Muscle layer of duodenum (tissue), 2 donors: ENCODE data around the gene TRAFD1.

Source experiments
- H3K27ac ChIP-seq: one replicate; pipeline ENCODE4 v1.7.0; 2013; ENCODE audit warnings: mild to moderate bottlenecking, low read length
- H3K27me3 ChIP-seq: one replicate; pipeline ENCODE4 v1.7.0; 2013; ENCODE audit warnings: low read depth, mild to moderate bottlenecking, control low read depth, low read length
- H3K36me3 ChIP-seq, 2 donors: one replicate each; pipeline ENCODE4 v1.7.0; 2013; ENCODE audit warnings: low read length in 2 of 2, control low read depth in 1 of 2, mild to moderate bottlenecking in 1 of 2; ENCODE audit not compliant: insufficient read depth in 2 of 2, control insufficient read depth in 1 of 2
- H3K4me1 ChIP-seq, 2 donors: one replicate each; pipeline ENCODE4 v1.7.0; 2013; ENCODE audit warnings: low read length in 2 of 2, mild to moderate bottlenecking in 2 of 2, control low read depth in 1 of 2, moderate library complexity in 1 of 2; ENCODE audit not compliant: insufficient read depth in 2 of 2, control insufficient read depth in 1 of 2
- H3K4me3 ChIP-seq, 2 donors: one replicate each; pipeline ENCODE4 v1.7.0; 2013; ENCODE audit warnings: low read length in 2 of 2, low read depth in 1 of 2, mild to moderate bottlenecking in 1 of 2
- H3K9me3 ChIP-seq, 2 donors: one replicate each; pipeline ENCODE4 v1.7.0; 2013; ENCODE audit warnings: low read length in 2 of 2, control low read depth in 1 of 2, mild to moderate bottlenecking in 1 of 2; ENCODE audit not compliant: control insufficient read depth in 1 of 2
- donor health status: healthy.

Gene TRAFD1

DNA sequence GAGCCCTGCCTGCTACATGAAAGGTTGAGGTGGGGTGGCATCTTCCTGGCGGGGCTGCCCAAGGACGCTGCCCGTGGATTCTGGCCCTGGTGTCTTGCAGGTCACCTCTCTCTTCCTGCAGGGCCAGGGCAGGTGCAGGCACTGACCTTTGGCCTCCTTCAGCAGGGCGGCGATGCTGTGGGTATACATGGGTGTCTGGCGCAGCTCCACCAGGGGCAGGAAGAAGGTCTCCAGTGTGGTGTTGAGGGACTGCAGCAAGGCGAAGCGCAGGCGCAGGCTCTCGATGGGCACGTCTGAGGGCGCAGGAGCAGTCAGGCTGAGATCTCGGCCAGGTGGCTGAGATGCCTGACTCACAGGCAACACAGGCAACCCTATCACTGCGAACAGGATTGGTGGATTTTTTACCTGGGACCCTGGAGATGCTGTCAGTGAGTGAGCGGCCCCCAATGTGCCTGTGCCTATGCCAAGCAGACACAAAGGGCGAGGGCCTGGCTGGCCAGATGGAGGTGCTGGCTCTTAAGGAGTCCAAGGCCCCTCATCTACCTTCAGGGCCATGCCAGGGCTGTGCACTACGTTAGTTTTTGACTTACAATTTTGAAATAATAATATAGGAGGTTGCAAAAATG, 45.7 kb downstream of the TRAFD1 start:
- Histone ChIP-seq H3K27ac (no peak overlapping the region), H3K4me3 (no peak overlapping the region), H3K27me3 (no peaks in the 10 kb centered on the region), H3K4me1 (no peaks in the 10 kb centered on the region), H3K36me3 (peaks cover 21 to 67% of the 10 kb centered on the region in 2 donors), H3K9me3 (no peaks in the 10 kb centered on the region)

DNA sequence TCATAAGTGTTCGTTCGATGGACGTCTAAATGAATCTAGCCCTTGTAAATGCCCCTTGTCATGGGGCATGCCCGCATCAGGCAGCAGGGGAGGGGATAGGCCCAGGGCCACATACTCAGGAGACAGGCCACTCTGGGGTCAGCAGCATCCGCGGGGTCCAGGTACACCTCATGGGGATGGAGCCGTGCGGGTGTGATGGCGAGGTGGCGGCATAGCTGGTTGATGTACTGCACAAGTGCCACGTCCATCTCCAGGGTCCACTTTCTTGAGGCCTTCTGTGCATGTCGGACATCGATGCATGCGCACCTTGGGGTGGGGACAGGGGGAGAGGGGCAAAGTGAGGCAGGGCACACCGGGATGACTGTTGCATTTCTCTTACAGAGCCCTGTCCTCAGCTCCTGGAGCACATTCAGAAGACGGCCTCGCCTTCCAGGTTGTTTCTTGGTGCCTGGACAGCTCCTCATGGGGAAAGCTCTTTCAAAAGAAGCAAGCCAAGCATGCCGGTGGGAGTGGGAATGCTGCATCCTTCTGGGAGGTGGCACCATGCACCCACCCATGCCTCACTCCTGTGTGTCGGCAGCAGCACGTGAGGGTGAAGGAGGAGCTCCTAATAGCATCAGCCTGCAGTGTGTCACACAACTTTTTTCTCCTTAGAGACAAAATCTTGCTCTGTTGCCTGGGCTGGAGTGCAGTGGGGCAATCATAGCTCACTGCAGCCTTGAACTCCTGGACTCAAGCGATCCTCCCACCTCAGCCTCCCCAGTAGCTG, 47.4 kb downstream of the TRAFD1 start:
- Histone ChIP-seq H3K27me3 (no peaks in the 10 kb centered on the region), H3K27ac (no peak overlapping the region), H3K4me3 (no peak overlapping the region), H3K9me3 (no peaks in the 10 kb centered on the region), H3K4me1 (no peaks in the 10 kb centered on the region), H3K36me3 (peaks cover 28 to 73% of the 10 kb centered on the region in 2 donors)

DNA sequence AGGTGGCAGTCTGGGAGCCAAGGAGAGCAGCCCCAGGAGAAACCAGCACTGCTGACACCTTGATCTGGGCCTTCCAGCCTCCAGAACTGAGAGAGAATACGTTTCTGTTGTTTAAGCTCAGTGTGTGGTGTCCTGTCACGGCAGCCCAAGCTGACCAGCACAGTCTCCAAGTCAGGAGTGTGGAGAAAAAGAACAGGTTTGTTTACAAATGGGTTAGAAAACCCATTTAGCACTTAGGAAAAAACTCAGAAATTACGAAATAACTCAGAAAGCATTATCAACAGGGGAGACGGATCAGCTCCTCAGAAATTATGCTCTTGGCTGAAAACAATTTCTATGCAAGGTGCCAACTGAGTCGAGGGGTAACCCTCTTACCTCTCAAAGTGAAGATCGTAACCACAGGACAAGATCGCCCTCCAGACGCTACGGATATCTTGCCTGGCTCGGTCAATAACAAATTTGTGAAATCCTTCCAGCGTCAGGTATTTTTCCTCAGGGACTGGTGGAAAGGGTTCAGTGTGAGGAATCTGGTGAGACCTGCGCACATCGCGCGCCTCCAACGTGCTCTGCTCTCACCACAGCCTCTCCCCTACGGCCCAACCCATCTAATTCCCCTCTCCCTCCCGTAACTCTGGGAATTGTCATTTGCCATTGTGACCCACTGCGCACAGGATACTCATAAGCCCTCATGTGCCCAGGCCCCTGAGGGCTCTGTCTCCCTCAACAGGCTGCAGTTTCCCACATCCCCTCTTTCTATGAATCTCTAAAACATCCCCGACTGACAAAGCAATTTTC, 50.2 kb downstream of the TRAFD1 start:
- H3K9me3 ChIP-seq = no peaks in the 10 kb centered on the region
- no peaks in the 10 kb centered on the region for H3K27me3 ChIP-seq
- no peaks in the 10 kb centered on the region for H3K4me1 ChIP-seq
- no peak overlapping the region for H3K27ac ChIP-seq
- no peak overlapping the region for H3K4me3 ChIP-seq
- peaks cover 32 to 61% of the 10 kb centered on the region in 2 donors for H3K36me3 ChIP-seq

DNA sequence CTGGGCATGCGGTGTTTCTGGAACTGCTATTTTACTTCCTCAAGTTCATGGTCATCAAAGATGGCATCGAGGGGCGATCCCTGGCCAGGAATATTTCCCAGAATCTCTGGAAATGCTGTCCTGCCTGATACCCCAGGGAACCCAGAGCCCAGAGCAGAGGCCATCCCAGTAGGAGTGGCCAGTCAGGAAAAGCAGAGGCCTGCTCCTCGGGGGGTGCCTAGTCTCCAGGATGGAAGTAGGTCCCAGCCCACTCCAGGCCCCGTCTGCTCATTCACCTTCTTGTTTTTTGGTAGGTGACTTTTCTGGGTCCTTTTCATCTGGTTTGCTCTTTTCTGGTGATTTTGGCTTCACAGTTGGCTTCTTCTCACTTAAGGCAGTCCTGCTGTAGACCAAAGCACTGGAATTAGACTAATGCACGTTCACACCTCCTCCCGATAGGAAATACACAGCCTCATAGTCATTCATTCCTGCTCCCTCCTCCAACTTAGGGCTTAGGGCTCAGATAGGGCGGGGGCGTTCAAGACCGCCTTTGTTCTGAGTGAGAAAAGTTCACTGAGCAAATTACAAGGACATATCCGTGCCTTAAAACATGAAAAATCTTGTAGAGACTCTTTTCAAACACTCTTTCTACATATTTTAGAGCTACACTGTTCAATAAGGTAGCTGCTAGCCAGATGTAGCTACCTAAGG, 51.1 kb downstream of the TRAFD1 start:
- Histone ChIP-seq H3K27ac (no peak overlapping the region), H3K27me3 (no peaks in the 10 kb centered on the region), H3K9me3 (no peaks in the 10 kb centered on the region), H3K36me3 (peaks cover 31 to 55% of the 10 kb centered on the region in 2 donors), H3K4me3 (no peak overlapping the region), H3K4me1 (no peaks in the 10 kb centered on the region)

DNA sequence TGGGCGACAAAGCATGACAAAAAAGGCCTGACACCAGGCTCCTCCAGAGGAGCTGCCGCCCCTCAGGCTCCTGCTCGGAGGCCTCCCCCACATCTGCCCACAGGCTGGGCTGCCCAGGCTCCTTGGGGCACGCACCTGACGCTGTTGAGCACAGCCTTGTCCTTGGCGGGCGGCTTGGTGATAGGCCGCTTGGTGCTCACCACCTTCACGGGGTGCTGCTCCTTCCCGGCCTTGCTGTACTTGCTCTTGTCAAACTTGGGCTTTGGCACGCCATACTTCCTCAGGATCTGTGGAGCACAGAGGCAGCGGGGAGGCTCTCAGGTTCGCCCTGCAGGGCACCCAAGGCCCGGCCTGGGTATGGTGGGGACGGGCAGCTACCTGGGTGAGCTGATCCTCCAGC, 53.4 kb downstream of the TRAFD1 start:
- no peak overlapping the region for H3K4me3 ChIP-seq
- no peak overlapping the region for H3K27ac ChIP-seq
- no peaks in the 10 kb centered on the region for H3K4me1 ChIP-seq
- no peaks in the 10 kb centered on the region for H3K9me3 ChIP-seq
- H3K36me3 ChIP-seq = peaks cover 35 to 57% of the 10 kb centered on the region in 2 donors
- no peaks in the 10 kb centered on the region for H3K27me3 ChIP-seq

DNA sequence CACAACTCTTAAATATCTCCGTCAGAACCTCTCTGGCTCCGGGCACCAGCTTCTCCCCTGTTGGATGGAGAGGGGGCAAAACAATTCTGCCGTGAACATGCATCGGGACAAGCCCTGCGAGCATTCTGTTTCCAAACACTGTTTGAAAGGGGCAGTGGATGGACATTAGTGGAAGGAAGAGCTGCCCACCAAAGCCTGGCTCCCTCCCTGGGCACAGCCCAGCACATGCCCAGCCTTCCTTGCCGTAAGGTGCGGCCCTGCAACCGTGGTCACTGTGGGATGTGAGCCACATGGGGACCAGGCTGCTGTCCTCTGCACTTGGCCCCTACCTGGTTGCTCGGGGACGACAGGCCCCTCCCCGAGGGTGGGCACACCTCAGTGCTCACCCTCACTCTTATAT, 54.0 kb downstream of the TRAFD1 start:
- H3K36me3 ChIP-seq = peaks cover 37 to 63% of the 10 kb centered on the region in 2 donors
- H3K27ac ChIP-seq = no peak overlapping the region
- H3K27me3 ChIP-seq = no peaks in the 10 kb centered on the region
- no peaks in the 10 kb centered on the region for H3K4me1 ChIP-seq
- H3K4me3 ChIP-seq = no peak overlapping the region
- H3K9me3 ChIP-seq = no peaks in the 10 kb centered on the region

DNA sequence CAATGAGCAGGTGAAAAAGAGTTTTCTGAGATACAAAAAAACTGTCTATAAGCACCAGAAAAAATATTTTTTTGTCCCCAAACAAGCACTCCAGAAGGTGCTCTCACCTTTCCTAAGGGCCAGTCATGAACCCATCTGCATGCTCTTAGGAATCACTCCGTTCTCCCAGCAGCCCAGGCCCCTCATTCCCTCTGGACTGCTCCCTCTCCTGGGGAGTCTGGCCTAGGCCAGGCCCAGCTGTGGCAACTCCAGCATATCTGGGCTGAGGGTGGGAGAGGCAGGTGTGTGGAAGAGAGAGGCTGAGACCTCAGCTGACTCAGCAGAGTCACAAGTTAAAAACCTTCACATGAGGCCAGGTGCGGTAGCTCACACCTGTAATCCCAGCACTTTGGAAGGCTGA, 54.6 kb downstream of the TRAFD1 start:
- Histone ChIP-seq H3K27ac (no peak overlapping the region), H3K9me3 (no peaks in the 10 kb centered on the region), H3K4me3 (no peak overlapping the region), H3K4me1 (no peaks in the 10 kb centered on the region), H3K27me3 (no peaks in the 10 kb centered on the region), H3K36me3 (peaks cover 36 to 64% of the 10 kb centered on the region in 2 donors)

DNA sequence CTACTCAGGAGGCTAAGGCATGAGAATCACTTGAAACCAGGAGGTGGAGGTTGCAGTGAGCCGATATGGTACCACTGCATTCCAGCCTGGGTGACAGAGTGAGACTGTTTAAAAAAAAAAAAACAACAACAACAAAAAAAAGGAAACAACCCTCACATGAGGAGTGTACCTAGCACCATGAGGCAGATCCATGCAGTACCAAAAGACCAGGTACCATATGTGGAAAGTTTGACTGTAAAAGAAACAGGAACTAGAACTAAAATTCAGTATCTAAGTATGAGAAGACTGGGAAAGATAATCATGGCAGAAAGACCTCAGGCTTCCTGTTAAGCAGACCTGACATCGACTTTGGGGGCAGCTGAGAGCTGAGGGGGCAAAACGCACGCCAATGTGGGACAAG, 55.1 kb downstream of the TRAFD1 start:
- H3K27me3 ChIP-seq = no peaks in the 10 kb centered on the region
- no peak overlapping the region for H3K4me3 ChIP-seq
- H3K9me3 ChIP-seq = no peaks in the 10 kb centered on the region
- H3K27ac ChIP-seq = no peak overlapping the region
- H3K4me1 ChIP-seq = peaks cover 0 to 5% of the 10 kb centered on the region in 2 donors
- H3K36me3 ChIP-seq = peaks cover 31 to 60% of the 10 kb centered on the region in 2 donors

DNA sequence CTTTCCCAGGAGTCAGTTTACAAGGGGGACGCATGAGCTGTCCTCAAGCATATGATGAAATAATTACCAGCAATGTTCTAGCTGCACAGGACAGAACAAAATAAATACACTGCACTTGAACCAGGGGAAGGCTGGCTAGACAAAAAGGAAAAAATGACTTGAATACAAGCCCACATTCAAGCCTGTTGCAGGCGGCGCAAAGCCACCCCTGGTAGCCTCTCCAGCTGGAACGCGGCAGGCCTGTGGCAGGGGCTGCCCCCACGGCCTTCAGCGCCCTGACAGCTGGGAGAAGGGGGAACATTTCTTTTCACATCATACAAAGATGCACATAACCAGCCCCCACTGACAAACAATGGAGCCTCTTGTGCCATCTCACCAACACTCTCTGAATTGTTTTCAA, 57.1 kb downstream of the TRAFD1 start:
- H3K27ac ChIP-seq = no peak overlapping the region
- H3K9me3 ChIP-seq = no peaks in the 10 kb centered on the region
- no peak overlapping the region for H3K4me3 ChIP-seq
- H3K4me1 ChIP-seq = peaks cover 0 to 6% of the 10 kb centered on the region in 2 donors
- peaks cover 18 to 48% of the 10 kb centered on the region in 2 donors for H3K36me3 ChIP-seq
- H3K27me3 ChIP-seq = no peaks in the 10 kb centered on the region

DNA sequence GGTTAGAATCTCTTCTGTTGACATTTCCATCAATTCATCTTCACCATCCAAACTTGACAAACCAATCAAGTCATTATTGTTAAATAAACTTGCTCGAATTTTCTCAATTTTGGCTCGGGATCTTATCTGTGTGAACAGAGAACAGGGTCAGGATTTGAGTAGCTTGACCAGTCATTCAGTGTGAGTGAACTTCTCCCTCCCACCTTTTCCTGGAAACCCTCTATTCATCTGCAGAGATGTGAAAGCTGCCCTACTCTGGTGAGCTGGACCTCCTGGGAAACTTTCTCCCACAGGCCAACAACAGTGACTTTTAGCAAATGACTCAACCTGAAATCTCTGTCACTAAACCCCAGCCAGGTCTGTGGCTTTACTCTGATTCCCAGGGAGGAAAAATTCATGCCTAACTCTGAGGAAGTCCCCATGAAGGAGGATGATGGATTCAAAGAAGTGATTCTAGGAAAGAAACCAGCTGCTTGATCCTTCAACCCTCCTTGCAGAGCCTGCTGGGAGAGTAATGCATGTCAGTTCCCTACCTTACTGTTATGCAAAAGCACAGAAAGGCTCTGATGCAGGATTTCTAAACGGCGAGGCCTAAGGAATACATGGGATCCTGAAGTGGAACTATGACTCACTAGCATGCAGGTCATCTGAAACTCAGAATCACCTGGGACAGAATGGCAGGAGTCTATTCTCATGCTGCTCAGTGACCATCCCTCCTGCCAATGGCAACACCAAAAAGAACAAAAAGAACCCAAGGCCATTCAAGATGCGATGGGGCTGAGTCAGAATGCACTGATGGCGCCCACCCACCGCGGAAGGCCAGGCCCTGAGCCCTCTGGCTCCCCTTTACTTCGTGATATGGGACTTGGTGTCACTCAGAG, 58.0 kb downstream of the TRAFD1 start:
- no peaks in the 10 kb centered on the region for H3K27me3 ChIP-seq
- H3K4me1 ChIP-seq = peaks cover 0 to 6% of the 10 kb centered on the region in 2 donors
- peaks cover 10 to 46% of the 10 kb centered on the region in 2 donors for H3K36me3 ChIP-seq
- H3K27ac ChIP-seq = no peak overlapping the region
- H3K4me3 ChIP-seq = no peak overlapping the region
- H3K9me3 ChIP-seq = no peaks in the 10 kb centered on the region
